ENCODE measurements around the gene WDR18. TPM values are rescaled to one million over a fixed set of nuclear protein-coding genes. Genes with fewer than 3 reads are reported as not detected.

The WDR18 gene
- total and polyA plus RNA-seq, 2 of the 8 experiments (the other 6 are each of a cell fraction or from before 2014, with no cell fraction given) = 87.7 to 177 TPM

- Histone ChIP-seq H3K23me2 (ENCODE audit: low read depth, low read length) (peaks cover 10% of the 10 kb centered on the region), H2BK12ac (ENCODE audit: low read depth, low read length) (no peak overlapping the region), H3K4me2 (ENCODE audit: insufficient read depth in 1 of 2, low read depth in 2 of 2, low read length in 2 of 2) (no peak overlapping the region), H3K27me3 (replicated peaks in 1 of 4; ENCODE audit: control insufficient read depth in 3 of 4, extremely low read depth in 1 of 4, insufficient read depth in 3 of 4, low read length in 3 of 4) (no peaks in the 10 kb centered on the region), H3K4ac (replicated peaks; ENCODE audit: insufficient read length, low read depth, low read length) (no peak overlapping the region), H3K9ac (replicated peaks in 1 of 4; ENCODE audit: extremely low read depth in 1 of 4, low read depth in 3 of 4, low read length in 3 of 4) (no peak overlapping the region), H4K5ac (ENCODE audit: insufficient read length, low read depth, low read length) (no peak overlapping the region), H4K8ac (ENCODE audit: extremely low read depth, insufficient read depth, low read length) (peak overlapping the region; percentile 4; the same call in 1 of the 2 replicates), H2AFZ (ENCODE audit: low read length) (no peak overlapping the region), H2BK120ac (replicated peaks; ENCODE audit: low read depth, low read length) (no peak overlapping the region), H3K79me1 (ENCODE audit: low read depth, low read length) (peaks cover 3% of the 10 kb centered on the region), H3K79me2 (ENCODE audit: control insufficient read depth in 1 of 2, insufficient read depth in 2 of 2, low read length in 2 of 2) (peaks cover 0 to 15% of the 10 kb centered on the region in 2 experiments; a peak in 2 of 4 replicates), H4K20me1 (replicated peaks in 1 of 2; ENCODE audit: control insufficient read depth in 1 of 2, insufficient read depth in 2 of 2, low read length in 2 of 2) (peaks cover 0 to 13% of the 10 kb centered on the region in 2 experiments), H2AK5ac (ENCODE audit: low read depth, low read length) (no peak overlapping the region), H3K36me3 (ENCODE audit: control insufficient read depth in 2 of 4, insufficient read depth in 4 of 4, low read length in 3 of 4) (peaks cover 20 to 37% (median 34%) of the 10 kb centered on the region in 4 experiments), H3K27ac (ENCODE audit: low read depth, low read length) (no peak overlapping the region), H2BK20ac (ENCODE audit: low read length) (no peak overlapping the region), H3K18ac (ENCODE audit: extremely low read depth, low read length) (no peak overlapping the region), H3K56ac (replicated peaks; ENCODE audit: insufficient read length, low read depth, low read length) (no peak overlapping the region), H3K4me1 (replicated peaks in 1 of 4; ENCODE audit: control insufficient read depth in 3 of 4, insufficient read depth in 4 of 4, low read length in 3 of 4) (peaks cover 0 to 8% (median 6%) of the 10 kb centered on the region in 4 experiments; a peak in 6 of 7 replicates), H3K4me3 (ENCODE audit: extremely low read depth in 1 of 4, insufficient read depth in 2 of 4, low read depth in 3 of 4, low read length in 4 of 4) (no peak overlapping the region), H3K23ac (ENCODE audit: insufficient read length) (no peak overlapping the region), H3K9me3 (ENCODE audit: insufficient read depth in 2 of 2, low read depth in 1 of 2, low read length in 1 of 2) (no peaks in the 10 kb centered on the region), H2BK15ac (ENCODE audit: low read length) (no peak overlapping the region), H3K14ac (ENCODE audit: insufficient read length) (no peak overlapping the region), H2BK5ac (ENCODE audit: low read depth, low read length) (no peak overlapping the region), H4K91ac (replicated peaks; ENCODE audit: insufficient read length, low read length) (no peak overlapping the region)
- CTCF ChIA-PET (ENCODE audit: partially characterized antibody) = interaction anchor here (0.7 to 1.8 kb wide), 4 partner anchors 11 to 164 kb away, joined by 3 to 5 read pairs (median 4); no protein-coding TSS in a partner anchor
- 91% methylated on average over 29 of the region's 29 CpGs; no CpG with 5 or more reads in 1 of the 2 experiments for WGBS, 2 experiments (ENCODE audit: extremely low coverage in 1 of 2, insufficient coverage in 1 of 2, insufficient read length in 1 of 2, insufficient replicate concordance in 2 of 2, low coverage in 1 of 2, low lambda C conversion rate in 2 of 2, missing lambda C conversion rate in 1 of 2)
- POLR2A ChIA-PET (ENCODE audit: partially characterized antibody) = interaction anchor here (0.6 to 16.4 kb wide), 10 partner anchors 9 to 233 kb away, joined by 3 to 509 read pairs (median 6); partner anchors contain the start of genes CIRBP, CNN2 and RNU6-2
- DNase-seq (ENCODE audit: low read depth in 1 of 2, low spot score in 2 of 2) (no peak), FAIRE-seq (no peak)
- no peak for TF ChIP-seq TAF7 (optimal IDR thresholded peaks at IDR 0.05; ENCODE audit: borderline replicate concordance, low read depth, low read length)
- TF ChIP-seq RNF2 (IDR thresholded peaks at IDR 0.05; ENCODE audit: borderline replicate concordance, low read depth, low read length, missing control alignments, poor library complexity, severe bottlenecking) = no peak
- TF ChIP-seq CHD2 (IDR thresholded peaks at IDR 0.05; ENCODE audit: low read length) = no peak
- no peak for TF ChIP-seq GABPA (IDR thresholded peaks at IDR 0.05; ENCODE audit: borderline replicate concordance, insufficient read depth, low read length)
- TF ChIP-seq RFX5 (IDR thresholded peaks at IDR 0.05; ENCODE audit: borderline replicate concordance, low read depth, low read length) = no peak
- TF ChIP-seq EGR1 (IDR thresholded peaks at IDR 0.05; ENCODE audit: borderline replicate concordance, low read depth, low read length) = no peak
- TF ChIP-seq POLR2A (IDR thresholded peaks at IDR 0.05; ENCODE audit: control extremely low read depth in 1 of 2, low read depth in 2 of 2, low read length in 2 of 2) = peak in 1 of 2 experiments; percentile 85; a peak in 1 of 3 replicates
- TF ChIP-seq SRF (IDR thresholded peaks at IDR 0.05; ENCODE audit: low read depth, low read length) = no peak
- no peak for TF ChIP-seq TBP (IDR thresholded peaks at IDR 0.05; ENCODE audit: low read depth, low read length)
- TF ChIP-seq RXRA (IDR thresholded peaks at IDR 0.05; ENCODE audit: insufficient read depth, low read depth, low read length) = no peak
- no peak for TF ChIP-seq BCL11A (IDR thresholded peaks at IDR 0.05; ENCODE audit: low read depth in 2 of 2, low read length in 2 of 2)
- no peak for TF ChIP-seq SUZ12 (IDR thresholded peaks at IDR 0.05; ENCODE audit: low read length)
These were observed 52.0 kb downstream of the WDR18 start for GRCh38 chr19:1035998-1036621.

Data from H1 (cell line).